NB4 (cell line): ENCODE measurements around the gene PCDH18.

Experiments used
- POLR2A ChIP-seq: IDR thresholded peaks from 2 replicates; pipeline ENCODE4 v1.6.1; 2011; ENCODE audit warnings: mild to moderate bottlenecking; ENCODE audit not compliant: insufficient read length; ENCODE audit errors: extremely low read depth
- TF ChIP-seq, protein P1 (sequence below): IDR thresholded peaks from one replicate; pipeline ENCODE4 v1.5.1; 2012; ENCODE audit warnings: low read depth, low read length
- TF ChIP-seq, protein P2 (sequence below): IDR thresholded peaks from 2 replicates; pipeline ENCODE4 v1.6.1; 2011; ENCODE audit warnings: low read depth, low read length

DNA sequence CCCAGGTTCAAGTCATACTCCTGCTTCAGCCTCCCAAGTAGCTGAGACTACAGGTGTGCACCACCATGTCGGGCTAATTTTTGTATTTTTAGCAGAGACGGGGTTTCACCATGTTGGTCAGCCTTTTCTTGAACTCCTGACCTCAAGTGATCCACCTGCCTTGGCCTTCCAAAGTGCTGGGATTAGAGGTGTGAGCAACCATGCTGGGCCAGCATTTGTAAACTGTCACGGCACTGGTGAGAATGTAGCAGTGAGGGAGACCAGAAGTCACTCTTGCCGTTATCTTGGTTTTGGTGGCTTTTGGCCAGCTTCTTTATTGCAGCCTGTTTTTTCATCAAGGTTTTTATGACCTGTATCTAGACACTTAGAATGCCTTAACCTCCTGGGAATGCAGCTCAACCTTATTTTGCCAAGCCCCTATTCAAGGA is 22.4 kb downstream of the PCDH18 start:
- TF ChIP-seq, protein P1, sequence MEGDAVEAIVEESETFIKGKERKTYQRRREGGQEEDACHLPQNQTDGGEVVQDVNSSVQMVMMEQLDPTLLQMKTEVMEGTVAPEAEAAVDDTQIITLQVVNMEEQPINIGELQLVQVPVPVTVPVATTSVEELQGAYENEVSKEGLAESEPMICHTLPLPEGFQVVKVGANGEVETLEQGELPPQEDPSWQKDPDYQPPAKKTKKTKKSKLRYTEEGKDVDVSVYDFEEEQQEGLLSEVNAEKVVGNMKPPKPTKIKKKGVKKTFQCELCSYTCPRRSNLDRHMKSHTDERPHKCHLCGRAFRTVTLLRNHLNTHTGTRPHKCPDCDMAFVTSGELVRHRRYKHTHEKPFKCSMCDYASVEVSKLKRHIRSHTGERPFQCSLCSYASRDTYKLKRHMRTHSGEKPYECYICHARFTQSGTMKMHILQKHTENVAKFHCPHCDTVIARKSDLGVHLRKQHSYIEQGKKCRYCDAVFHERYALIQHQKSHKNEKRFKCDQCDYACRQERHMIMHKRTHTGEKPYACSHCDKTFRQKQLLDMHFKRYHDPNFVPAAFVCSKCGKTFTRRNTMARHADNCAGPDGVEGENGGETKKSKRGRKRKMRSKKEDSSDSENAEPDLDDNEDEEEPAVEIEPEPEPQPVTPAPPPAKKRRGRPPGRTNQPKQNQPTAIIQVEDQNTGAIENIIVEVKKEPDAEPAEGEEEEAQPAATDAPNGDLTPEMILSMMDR, result no peak
- TF ChIP-seq, protein P2, sequence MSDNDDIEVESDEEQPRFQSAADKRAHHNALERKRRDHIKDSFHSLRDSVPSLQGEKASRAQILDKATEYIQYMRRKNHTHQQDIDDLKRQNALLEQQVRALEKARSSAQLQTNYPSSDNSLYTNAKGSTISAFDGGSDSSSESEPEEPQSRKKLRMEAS, result no peak
- TF ChIP-seq POLR2A, result no peak
